Endothelial cell (in vitro differentiated cells): ENCODE data around the gene MITF. TPM values are rescaled to one million over a fixed set of nuclear protein-coding genes. Genes with fewer than 3 reads are reported as not detected.

Experiments used
- DNase-seq: peaks from one replicate; pipeline ENCODE4 v3.0.0; 2021; ENCODE audit warnings: low spot score
- H3K27ac Mint-ChIP-seq: one replicate; pipeline ENCODE4 v1.8.0; 2021; ENCODE audit warnings: mixed read lengths, inconsistent platforms; ENCODE audit not compliant: unreplicated experiment
- H3K27me3 Mint-ChIP-seq: one replicate; pipeline ENCODE4 v1.8.0; 2021; ENCODE audit warnings: mild to moderate bottlenecking, moderate library complexity, mixed read lengths, inconsistent platforms; ENCODE audit not compliant: unreplicated experiment
- H3K36me3 Mint-ChIP-seq: one replicate; pipeline ENCODE4 v1.8.0; 2021; ENCODE audit warnings: mild to moderate bottlenecking, low read depth, mixed read lengths, inconsistent platforms; ENCODE audit not compliant: unreplicated experiment
- H3K4me1 Mint-ChIP-seq: one replicate; pipeline ENCODE4 v1.8.0; 2021; ENCODE audit warnings: mild to moderate bottlenecking, mixed read lengths, inconsistent platforms; ENCODE audit not compliant: unreplicated experiment
- H3K4me3 Mint-ChIP-seq: one replicate; pipeline ENCODE4 v1.8.0; 2021; ENCODE audit warnings: mild to moderate bottlenecking, mixed read lengths, inconsistent platforms; ENCODE audit not compliant: unreplicated experiment
- H3K9me3 Mint-ChIP-seq: one replicate; pipeline ENCODE4 v1.8.0; 2021; ENCODE audit warnings: mixed read lengths, inconsistent platforms; ENCODE audit not compliant: unreplicated experiment
- CTCF ChIP-seq: fragments of 200-600 bp; sonication (generic); IDR thresholded peaks from one replicate; pipeline ENCODE4 v1.5.0; 2021; ENCODE audit warnings: antibody characterized with exemption; ENCODE audit not compliant: unreplicated experiment
- total RNA-seq: library from RNA; stranded (reverse); fragmentation: NEBNext Ultra II Directional; extraction: Animal tissue kit (Norgen Biotek cat#: 25700); gene quantifications from one replicate; pipeline ENCODE4 v1.2.1, GENCODE V29; 2021; ENCODE audit not compliant: unreplicated experiment

Gene MITF
- total RNA-seq, 1 donor from 2014 or later = 1.7 TPM

- Mint-ChIP-seq H3K4me3 (no peak overlapping the region), H3K27ac (no peak overlapping the region), H3K9me3 (no peaks in the 10 kb centered on the region), H3K36me3 (no peaks in the 10 kb centered on the region), H3K4me1 (no peaks in the 10 kb centered on the region), H3K27me3 (no peaks in the 10 kb centered on the region)
- no peak for DNase-seq
- TF ChIP-seq CTCF = no peak
Observed at GRCh38 chr3:69856965-69857705, 117.9 kb downstream of the MITF start.

DNA sequence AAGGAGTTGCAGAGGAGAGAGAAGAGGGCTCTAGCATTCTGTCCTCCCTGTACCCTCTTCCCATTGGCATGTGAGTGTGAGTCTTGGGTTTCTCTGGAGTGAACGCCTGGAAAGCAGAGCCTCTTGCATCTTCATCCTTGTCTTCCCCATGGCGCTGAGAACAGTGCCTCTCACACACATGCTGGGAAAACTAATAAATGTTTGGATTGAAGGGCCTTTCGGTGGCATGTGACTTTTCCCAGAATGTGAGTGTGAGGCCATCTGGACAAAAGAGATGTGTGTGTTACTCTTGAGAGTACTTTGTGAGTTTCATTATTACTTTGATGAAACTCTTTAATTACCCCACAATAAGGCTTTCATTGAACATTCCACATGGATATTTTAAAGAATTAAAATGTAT lies 122.3 kb downstream of the MITF start:
- no peaks in the 10 kb centered on the region for H3K36me3 Mint-ChIP-seq
- no peak overlapping the region for H3K27ac Mint-ChIP-seq
- no peaks in the 10 kb centered on the region for H3K27me3 Mint-ChIP-seq

DNA sequence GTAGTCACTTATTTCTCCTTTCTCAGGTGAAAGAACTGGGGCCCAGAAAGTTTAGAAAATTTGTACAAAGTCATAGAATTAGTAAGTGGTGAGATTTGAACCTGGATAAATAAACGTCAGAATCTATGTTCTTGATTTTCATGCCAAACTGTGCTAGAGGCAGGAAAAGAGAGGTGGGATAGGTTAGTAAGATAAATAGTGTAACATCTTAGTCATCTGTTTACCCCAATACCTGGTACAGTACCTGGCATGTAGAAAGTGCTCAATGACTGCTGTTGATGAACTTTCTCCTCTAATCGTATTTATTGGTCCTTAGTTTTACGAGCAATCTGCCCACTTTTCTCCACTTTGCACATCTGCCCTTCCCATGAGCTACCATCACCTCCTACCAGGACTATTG lies 124.9 kb downstream of the MITF start:
- no peak for TF ChIP-seq CTCF
- H3K27me3 Mint-ChIP-seq = no peaks in the 10 kb centered on the region
- H3K27ac Mint-ChIP-seq = no peak overlapping the region
- H3K4me3 Mint-ChIP-seq = no peak overlapping the region
- H3K36me3 Mint-ChIP-seq = no peaks in the 10 kb centered on the region
- no peaks in the 10 kb centered on the region for H3K9me3 Mint-ChIP-seq
- no peaks in the 10 kb centered on the region for H3K4me1 Mint-ChIP-seq
- no peak for DNase-seq

More for the DNA sequence above, 122.3 kb downstream of the MITF start:
- TF ChIP-seq CTCF = no peak
- H3K9me3 Mint-ChIP-seq = no peaks in the 10 kb centered on the region
- H3K4me3 Mint-ChIP-seq = no peak overlapping the region
- no peak for DNase-seq
- H3K4me1 Mint-ChIP-seq = no peaks in the 10 kb centered on the region

GRCh38 chr3:69864766-69865165 lies 125.5 kb downstream of the MITF start:
- H3K9me3 Mint-ChIP-seq = no peaks in the 10 kb centered on the region
- no peak for DNase-seq
- no peak overlapping the region for H3K4me3 Mint-ChIP-seq
- no peak overlapping the region for H3K27ac Mint-ChIP-seq
- H3K27me3 Mint-ChIP-seq = no peaks in the 10 kb centered on the region
- no peaks in the 10 kb centered on the region for H3K36me3 Mint-ChIP-seq
- no peak for TF ChIP-seq CTCF
- H3K4me1 Mint-ChIP-seq = no peaks in the 10 kb centered on the region

DNA sequence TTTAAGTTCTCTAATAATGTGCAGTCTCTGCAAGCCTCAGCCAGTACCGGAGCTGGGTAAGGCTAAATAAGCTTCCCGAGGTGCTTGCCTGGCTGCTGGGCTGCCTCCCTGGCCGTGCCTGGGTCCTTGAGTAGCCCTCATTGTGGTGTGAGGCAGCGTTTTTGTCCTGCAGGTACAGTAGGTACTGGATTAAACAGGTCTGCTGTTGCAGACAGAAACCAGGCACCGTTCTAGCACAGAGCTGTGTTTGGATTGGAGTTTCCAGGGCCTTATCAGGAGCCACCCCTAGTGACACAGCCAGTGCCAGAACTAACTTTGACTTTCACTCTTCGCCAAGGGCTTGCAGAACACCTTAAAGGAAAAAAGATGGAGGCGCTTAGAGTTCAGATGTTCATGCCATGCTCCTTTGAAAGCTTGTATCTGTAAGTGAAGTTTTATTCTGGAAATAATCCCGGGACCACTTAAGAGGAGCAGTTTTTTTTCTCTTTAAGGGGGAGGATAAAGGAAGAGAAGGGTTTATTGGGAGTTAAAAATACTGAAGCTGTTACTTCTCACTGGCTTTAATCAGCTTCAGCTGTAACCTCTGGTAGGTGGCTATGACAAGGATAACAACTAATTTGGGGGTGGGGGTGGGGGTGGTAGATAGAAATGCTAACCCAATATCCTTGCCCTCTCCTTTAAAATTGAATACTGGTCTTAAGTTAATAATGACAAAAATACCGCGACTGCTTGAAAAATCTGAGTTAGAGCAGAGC lies 126.8 kb downstream of the MITF start:
- no peak overlapping the region for H3K27ac Mint-ChIP-seq

More for the DNA sequence above, 126.8 kb downstream of the MITF start:
- no peak for DNase-seq
- TF ChIP-seq CTCF = no peak
- H3K4me3 Mint-ChIP-seq = no peak overlapping the region
- H3K36me3 Mint-ChIP-seq = no peaks in the 10 kb centered on the region
- no peaks in the 10 kb centered on the region for H3K4me1 Mint-ChIP-seq
- no peaks in the 10 kb centered on the region for H3K9me3 Mint-ChIP-seq
- no peaks in the 10 kb centered on the region for H3K27me3 Mint-ChIP-seq
